ENCODE results near the gene NRN1L.
A peak's percentile ranks its signal among the peaks of the same experiment; 100 is the strongest.

The NRN1L gene

GRCh38 chr16:67865318-67865717, 19.4 kb upstream of the NRN1L start:
- Histone ChIP-seq H3K27ac (ENCODE audit: low read length) (no peak overlapping the region), H4K20me1 (ENCODE audit: insufficient read depth, low read length) (peaks cover 64% of the 10 kb centered on the region), H3K27me3 (ENCODE audit: insufficient read depth, low read length, poor library complexity) (no peaks in the 10 kb centered on the region), H3K4me2 (ENCODE audit: insufficient read depth, low read length) (no peak overlapping the region), H3K4me3 (ENCODE audit: low read depth in 1 of 2, low read length in 2 of 2) (no peak overlapping the region), H3K9me3 (ENCODE audit: insufficient read depth, low read length, severe bottlenecking) (no peaks in the 10 kb centered on the region), H3K36me3 (ENCODE audit: insufficient read depth, low read length) (peaks cover 88% of the 10 kb centered on the region), H3K4me1 (ENCODE audit: insufficient read depth, low read length) (no peaks in the 10 kb centered on the region), H3K79me2 (ENCODE audit: insufficient read depth, low read length) (peaks cover 68% of the 10 kb centered on the region), H2AFZ (ENCODE audit: low read depth, low read length) (no peak overlapping the region), H3K9ac (ENCODE audit: low read depth, low read length) (no peak overlapping the region)
- peak; percentile 73 for ATAC-seq (ENCODE audit: insufficient read depth, low read depth)
- DNase-seq = peak; percentile 38
- TF ChIP-seq EZH2 (IDR thresholded peaks at IDR 0.05; ENCODE audit: borderline replicate concordance, low read depth, low read length, severe bottlenecking) = no peak
- peak; percentile 61 for TF ChIP-seq CTCF (IDR thresholded peaks at IDR 0.05; ENCODE audit: borderline replicate concordance, extremely low read depth, low read length, poor library complexity, severe bottlenecking)

GRCh38 chr16:67868290-67868689, 16.4 kb upstream of the NRN1L start:
- peaks cover 8% of the 10 kb centered on the region for H3K4me1 ChIP-seq (ENCODE audit: insufficient read depth, low read length)
- H3K36me3 ChIP-seq (ENCODE audit: insufficient read depth, low read length) = peaks cover 82% of the 10 kb centered on the region
- no peaks in the 10 kb centered on the region for H3K27me3 ChIP-seq (ENCODE audit: insufficient read depth, low read length, poor library complexity)
- H3K27ac ChIP-seq (ENCODE audit: low read length) = no peak overlapping the region
- H3K4me3 ChIP-seq (ENCODE audit: low read depth in 1 of 2, low read length in 2 of 2) = no peak overlapping the region
- no peak for TF ChIP-seq EZH2 (IDR thresholded peaks at IDR 0.05; ENCODE audit: borderline replicate concordance, low read depth, low read length, severe bottlenecking)
- no peak for TF ChIP-seq CTCF (IDR thresholded peaks at IDR 0.05; ENCODE audit: borderline replicate concordance, extremely low read depth, low read length, poor library complexity, severe bottlenecking)
- H2AFZ ChIP-seq (ENCODE audit: low read depth, low read length) = no peak overlapping the region
- DNase-seq (no peak), ATAC-seq (ENCODE audit: insufficient read depth, low read depth) (no peak)
- no peaks in the 10 kb centered on the region for H3K9me3 ChIP-seq (ENCODE audit: insufficient read depth, low read length, severe bottlenecking)
- peaks cover 36% of the 10 kb centered on the region for H4K20me1 ChIP-seq (ENCODE audit: insufficient read depth, low read length)
- H3K9ac ChIP-seq (ENCODE audit: low read depth, low read length) = no peak overlapping the region
- no peak overlapping the region for H3K4me2 ChIP-seq (ENCODE audit: insufficient read depth, low read length)
- peaks cover 43% of the 10 kb centered on the region for H3K79me2 ChIP-seq (ENCODE audit: insufficient read depth, low read length)

GRCh38 chr16:67869653-67870052, 15.0 kb upstream of the NRN1L start:
- Histone ChIP-seq H3K4me1 (ENCODE audit: insufficient read depth, low read length) (peaks cover 19% of the 10 kb centered on the region), H2AFZ (ENCODE audit: low read depth, low read length) (no peak overlapping the region), H3K27ac (ENCODE audit: low read length) (no peak overlapping the region), H4K20me1 (ENCODE audit: insufficient read depth, low read length) (peaks cover 35% of the 10 kb centered on the region), H3K4me3 (ENCODE audit: low read depth in 1 of 2, low read length in 2 of 2) (no peak overlapping the region), H3K4me2 (ENCODE audit: insufficient read depth, low read length) (no peak overlapping the region), H3K27me3 (ENCODE audit: insufficient read depth, low read length, poor library complexity) (no peaks in the 10 kb centered on the region), H3K9ac (ENCODE audit: low read depth, low read length) (no peak overlapping the region), H3K9me3 (ENCODE audit: insufficient read depth, low read length, severe bottlenecking) (no peaks in the 10 kb centered on the region), H3K79me2 (ENCODE audit: insufficient read depth, low read length) (peaks cover 44% of the 10 kb centered on the region), H3K36me3 (ENCODE audit: insufficient read depth, low read length) (peaks cover 76% of the 10 kb centered on the region)
- DNase-seq (no peak), ATAC-seq (ENCODE audit: insufficient read depth, low read depth) (no peak)
- TF ChIP-seq EZH2 (IDR thresholded peaks at IDR 0.05; ENCODE audit: borderline replicate concordance, low read depth, low read length, severe bottlenecking) = no peak
- TF ChIP-seq CTCF (IDR thresholded peaks at IDR 0.05; ENCODE audit: borderline replicate concordance, extremely low read depth, low read length, poor library complexity, severe bottlenecking) = no peak

- H3K9me3 ChIP-seq (ENCODE audit: insufficient read depth, low read length, severe bottlenecking) = no peaks in the 10 kb centered on the region
- H3K79me2 ChIP-seq (ENCODE audit: insufficient read depth, low read length) = peaks cover 47% of the 10 kb centered on the region
- TF ChIP-seq CTCF (IDR thresholded peaks at IDR 0.05; ENCODE audit: borderline replicate concordance, extremely low read depth, low read length, poor library complexity, severe bottlenecking) = no peak
- TF ChIP-seq EZH2 (IDR thresholded peaks at IDR 0.05; ENCODE audit: borderline replicate concordance, low read depth, low read length, severe bottlenecking) = no peak
- ATAC-seq (ENCODE audit: insufficient read depth, low read depth) (no peak), DNase-seq (no peak)
- H3K27ac ChIP-seq (ENCODE audit: low read length) = no peak overlapping the region
- no peak overlapping the region for H3K4me3 ChIP-seq (ENCODE audit: low read depth in 1 of 2, low read length in 2 of 2)
- peaks cover 41% of the 10 kb centered on the region for H4K20me1 ChIP-seq (ENCODE audit: insufficient read depth, low read length)
- no peak overlapping the region for H3K9ac ChIP-seq (ENCODE audit: low read depth, low read length)
- H3K4me1 ChIP-seq (ENCODE audit: insufficient read depth, low read length) = peaks cover 33% of the 10 kb centered on the region
- H3K27me3 ChIP-seq (ENCODE audit: insufficient read depth, low read length, poor library complexity) = no peaks in the 10 kb centered on the region
- H3K36me3 ChIP-seq (ENCODE audit: insufficient read depth, low read length) = peaks cover 76% of the 10 kb centered on the region
- H2AFZ ChIP-seq (ENCODE audit: low read depth, low read length) = no peak overlapping the region
- no peak overlapping the region for H3K4me2 ChIP-seq (ENCODE audit: insufficient read depth, low read length)
These were observed 13.4 kb upstream of the NRN1L start for GRCh38 chr16:67871256-67871655.
